Thyroid gland (tissue), 4 donors: ENCODE data around the gene FBXL7.

Experiments used
- CTCF ChIP-seq, 6 experiments: fragments of 200-600 bp in 3 of 6; fragments of 450-650 bp in 3 of 6; sonication (generic) in 3 of 6; IDR thresholded peaks; one replicate each; pipeline ENCODE4 v1.5.1; 2016 to 2019; ENCODE audit warnings: antibody characterized with exemption in 6 of 6, mild to moderate bottlenecking in 2 of 6, inconsistent platforms in 1 of 6, moderate library complexity in 1 of 6
- POLR2A ChIP-seq, 2 donors: fragments of 450-650 bp; IDR thresholded peaks; one replicate each; pipeline ENCODE4 v1.6.1; 2017; ENCODE audit warnings: antibody characterized with exemption in 2 of 2, mild to moderate bottlenecking in 2 of 2, moderate library complexity in 1 of 2

GRCh38 chr5:15786884-15787283, 286.9 kb downstream of the FBXL7 start:
- TF ChIP-seq CTCF (IDR thresholded peaks at IDR 0.05) (no peak), POLR2A (IDR thresholded peaks at IDR 0.05) (no peak)
